C4-2B (cell line): ENCODE results near the gene KTN1.

Experiments
- ZFX ChIP-seq: fragments of 450-650 bp; IDR thresholded peaks from 2 replicates; pipeline ENCODE4 v1.6.1; 2017
- TF ChIP-seq, protein P1 (sequence below): fragments of 450-650 bp; conservative IDR thresholded peaks from 2 replicates; pipeline ENCODE4 v1.5.1; 2017; ENCODE audit warnings: mild to moderate bottlenecking

DNA sequence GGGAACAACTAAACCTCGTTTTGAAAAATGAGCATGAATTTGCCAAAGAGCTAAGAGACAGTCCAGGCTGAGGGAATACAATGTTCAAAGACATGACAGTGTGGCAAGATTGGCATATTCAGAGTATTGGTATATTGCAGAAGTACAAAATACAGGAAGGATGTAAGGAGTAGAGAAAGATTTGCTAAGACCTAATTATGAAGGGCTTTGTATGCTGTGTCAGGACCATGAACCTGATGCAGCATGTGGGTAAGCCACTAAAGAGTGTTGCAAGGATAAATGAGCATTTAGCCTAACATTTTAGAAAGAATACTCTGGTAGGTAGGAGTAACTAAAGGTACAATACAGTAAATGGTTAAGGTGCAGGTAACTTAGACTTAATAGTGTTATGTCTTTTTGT is 65.1 kb downstream of the KTN1 start:
- TF ChIP-seq, protein P1, sequence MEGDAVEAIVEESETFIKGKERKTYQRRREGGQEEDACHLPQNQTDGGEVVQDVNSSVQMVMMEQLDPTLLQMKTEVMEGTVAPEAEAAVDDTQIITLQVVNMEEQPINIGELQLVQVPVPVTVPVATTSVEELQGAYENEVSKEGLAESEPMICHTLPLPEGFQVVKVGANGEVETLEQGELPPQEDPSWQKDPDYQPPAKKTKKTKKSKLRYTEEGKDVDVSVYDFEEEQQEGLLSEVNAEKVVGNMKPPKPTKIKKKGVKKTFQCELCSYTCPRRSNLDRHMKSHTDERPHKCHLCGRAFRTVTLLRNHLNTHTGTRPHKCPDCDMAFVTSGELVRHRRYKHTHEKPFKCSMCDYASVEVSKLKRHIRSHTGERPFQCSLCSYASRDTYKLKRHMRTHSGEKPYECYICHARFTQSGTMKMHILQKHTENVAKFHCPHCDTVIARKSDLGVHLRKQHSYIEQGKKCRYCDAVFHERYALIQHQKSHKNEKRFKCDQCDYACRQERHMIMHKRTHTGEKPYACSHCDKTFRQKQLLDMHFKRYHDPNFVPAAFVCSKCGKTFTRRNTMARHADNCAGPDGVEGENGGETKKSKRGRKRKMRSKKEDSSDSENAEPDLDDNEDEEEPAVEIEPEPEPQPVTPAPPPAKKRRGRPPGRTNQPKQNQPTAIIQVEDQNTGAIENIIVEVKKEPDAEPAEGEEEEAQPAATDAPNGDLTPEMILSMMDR = no peak
- TF ChIP-seq ZFX = no peak
